Stimulated activated naive CD4-positive, alpha-beta T cell treated with Interleukin-2 at 50 U/mL for 16 hours (primary cell): ENCODE measurements around the gene DAZAP2.
"Not testable (repeated sequence)": the region's sequence is repeated elsewhere in the genome, so short reads cannot be mapped to it uniquely, and the experiment has no call there.

Source experiments
- DNase-seq: peaks from one replicate; lab custom pipeline; 2025; lab: John Stamatoyannopoulos, UW

Gene DAZAP2

GRCh38 chr12:51217133-51217967 is 21.3 kb upstream of the DAZAP2 start:
- DNase-seq: peak; percentile 46

- DNase-seq: peak; percentile 56
Observed at GRCh38 chr12:51217968-51218606, 20.5 kb upstream of the DAZAP2 start, which contains the start of gene POU6F1. TSS of gene POU6F1 (minus strand) at chr12:51218062. CDS start at chr12:51206836, 11,226 bp downstream.

- no peak for DNase-seq
Observed at GRCh38 chr12:51218607-51219161, 19.9 kb upstream of the DAZAP2 start.

- no peak for DNase-seq
Observed at GRCh38 chr12:51219322-51219721, 19.3 kb upstream of the DAZAP2 start.

GRCh38 chr12:51219857-51220256 is 18.8 kb upstream of the DAZAP2 start:
- not testable (repeated sequence) for DNase-seq

GRCh38 chr12:51222461-51222860 is 16.2 kb upstream of the DAZAP2 start:
- no peak for DNase-seq

- no peak for DNase-seq
Observed at GRCh38 chr12:51224625-51225024, 14.0 kb upstream of the DAZAP2 start.

- DNase-seq: no peak
Observed at GRCh38 chr12:51225234-51225633, 13.4 kb upstream of the DAZAP2 start.

- DNase-seq: no peak
Observed at GRCh38 chr12:51225771-51226170, 12.9 kb upstream of the DAZAP2 start.

GRCh38 chr12:51227112-51227511 is 11.5 kb upstream of the DAZAP2 start:
- not testable (repeated sequence) for DNase-seq

- DNase-seq: no peak
Observed at GRCh38 chr12:51227962-51228361, 10.7 kb upstream of the DAZAP2 start.

- DNase-seq: no peak
Observed at GRCh38 chr12:51229116-51229809, 9.4 kb upstream of the DAZAP2 start.

- no peak for DNase-seq
Observed at GRCh38 chr12:51232642-51233041, 6.0 kb upstream of the DAZAP2 start.

- no peak for DNase-seq
Observed at GRCh38 chr12:51234530-51234929, 4.1 kb upstream of the DAZAP2 start.

GRCh38 chr12:51238037-51238509 is 553 bp upstream of the DAZAP2 start:
- no peak for DNase-seq

- no peak for DNase-seq
Observed at GRCh38 chr12:51240971-51241370, 2.3 kb downstream of the DAZAP2 start.

- DNase-seq: no peak
Observed at GRCh38 chr12:51242120-51242519, 3.5 kb downstream of the DAZAP2 start.

- DNase-seq: no peak
Observed at GRCh38 chr12:51242876-51243275, 4.2 kb downstream of the DAZAP2 start.

- no peak for DNase-seq
Observed at GRCh38 chr12:51244269-51244668, 5.6 kb downstream of the DAZAP2 start.

- no peak for DNase-seq
Observed at GRCh38 chr12:51245476-51246253, 7.0 kb downstream of the DAZAP2 start.

GRCh38 chr12:51246254-51246853 is 7.7 kb downstream of the DAZAP2 start:
- DNase-seq: peak; percentile 16
